ENCODE data around the gene EARS2. TPM values are rescaled to one million over a fixed set of nuclear protein-coding genes. Genes with fewer than 3 reads are reported as not detected.

The EARS2 gene
- polyA plus RNA-seq, 1 of the 3 experiments (the other 2 are of a cell fraction): 23.2 TPM

DNA sequence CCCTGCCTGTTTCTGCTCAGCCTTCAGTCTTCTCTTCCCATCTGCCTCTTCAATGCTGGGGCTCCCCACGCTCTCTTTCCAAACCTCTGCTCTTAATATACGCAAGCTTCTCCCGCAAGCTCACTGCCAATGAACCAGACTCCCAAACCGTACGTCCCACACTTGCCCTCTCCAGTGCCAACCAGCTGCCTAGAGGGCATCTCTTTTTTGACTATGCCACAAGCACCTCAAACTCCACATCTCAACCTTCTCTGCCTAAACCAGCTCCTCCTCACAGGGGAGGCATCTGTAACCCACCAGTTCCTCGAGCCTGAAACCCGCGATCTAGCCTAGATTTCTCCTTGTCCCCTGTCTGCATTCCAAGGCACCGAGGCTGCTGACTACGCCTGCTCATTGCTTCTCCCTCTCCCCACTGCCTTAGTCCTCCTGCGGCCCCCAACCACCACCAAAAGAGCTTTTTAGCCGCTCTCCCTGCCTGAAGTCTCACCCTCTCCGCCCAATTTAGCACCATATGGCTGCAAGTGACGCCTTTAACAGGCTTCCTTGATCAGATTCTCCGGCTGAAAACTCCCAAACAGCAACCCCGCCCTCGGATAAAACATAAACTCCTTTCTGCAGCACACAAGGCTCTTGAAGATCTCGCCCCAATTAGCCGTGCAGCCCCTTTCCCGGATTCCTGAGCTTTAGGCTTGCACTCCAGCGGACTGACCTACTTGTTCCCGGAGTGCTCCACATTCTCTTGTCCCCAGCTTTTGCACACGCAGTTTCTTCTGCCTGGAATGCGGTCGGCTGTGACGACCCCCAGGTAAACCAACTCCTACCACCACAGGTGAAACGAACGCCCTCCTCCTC is 48.3 kb downstream of the EARS2 start:
- CTCF ChIA-PET: interaction anchor here (0.9 to 1.5 kb wide), 4 partner anchors 9 to 170 kb away, joined by 3 to 4 read pairs (median 4); partner anchors contain the start of gene PLK1
- Histone ChIP-seq H3K9me2 (no peaks in the 10 kb centered on the region), H3K27me3 (ENCODE audit: insufficient read depth) (no peaks in the 10 kb centered on the region), H3F3A (replicated peaks; ENCODE audit: insufficient read depth) (peaks cover 17% of the 10 kb centered on the region), H4K20me1 (ENCODE audit: insufficient read depth) (peaks cover 54% of the 10 kb centered on the region), H2AFZ (ENCODE audit: low read depth) (0 out of 2 replicates have a peak overlapping the region, but pooled peaks have one; percentile 32), H3K36me3 (replicated peaks in 1 of 2; ENCODE audit: control insufficient read depth in 1 of 2, insufficient read depth in 2 of 2, low read length in 1 of 2) (no peaks in the 10 kb centered on the region), H3K9ac (peak overlapping the region; percentile 80), H3K27ac (ENCODE audit: low read depth in 2 of 2, low read length in 1 of 2) (no peak overlapping the region; a peak in 1 of 4 replicates), H3K79me2 (ENCODE audit: insufficient read depth) (peaks cover 59% of the 10 kb centered on the region), H3K9me3 (no peaks in the 10 kb centered on the region), H3K4me3 (ENCODE audit: low read depth in 2 of 2, low read length in 1 of 2) (peak overlapping the region; percentile 64 to 75), H3K4me1 (ENCODE audit: control insufficient read depth in 1 of 2, insufficient read depth in 2 of 2, low read depth in 1 of 2, low read length in 1 of 2) (peaks cover 14% of the 10 kb centered on the region in 2 experiments; a peak in 2 of 4 replicates), H3K4me2 (peak overlapping the region; percentile 99)
- no peak for DNase-seq
- WGBS (ENCODE audit: low lambda C conversion rate): 59% methylated on average over 28 of the region's 28 CpGs
- TF ChIP-seq, protein P1, sequence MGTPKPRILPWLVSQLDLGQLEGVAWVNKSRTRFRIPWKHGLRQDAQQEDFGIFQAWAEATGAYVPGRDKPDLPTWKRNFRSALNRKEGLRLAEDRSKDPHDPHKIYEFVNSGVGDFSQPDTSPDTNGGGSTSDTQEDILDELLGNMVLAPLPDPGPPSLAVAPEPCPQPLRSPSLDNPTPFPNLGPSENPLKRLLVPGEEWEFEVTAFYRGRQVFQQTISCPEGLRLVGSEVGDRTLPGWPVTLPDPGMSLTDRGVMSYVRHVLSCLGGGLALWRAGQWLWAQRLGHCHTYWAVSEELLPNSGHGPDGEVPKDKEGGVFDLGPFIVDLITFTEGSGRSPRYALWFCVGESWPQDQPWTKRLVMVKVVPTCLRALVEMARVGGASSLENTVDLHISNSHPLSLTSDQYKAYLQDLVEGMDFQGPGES (IDR thresholded peaks at IDR 0.05; ENCODE audit: low read depth, low read length): no peak
- TF ChIP-seq, protein P2, sequence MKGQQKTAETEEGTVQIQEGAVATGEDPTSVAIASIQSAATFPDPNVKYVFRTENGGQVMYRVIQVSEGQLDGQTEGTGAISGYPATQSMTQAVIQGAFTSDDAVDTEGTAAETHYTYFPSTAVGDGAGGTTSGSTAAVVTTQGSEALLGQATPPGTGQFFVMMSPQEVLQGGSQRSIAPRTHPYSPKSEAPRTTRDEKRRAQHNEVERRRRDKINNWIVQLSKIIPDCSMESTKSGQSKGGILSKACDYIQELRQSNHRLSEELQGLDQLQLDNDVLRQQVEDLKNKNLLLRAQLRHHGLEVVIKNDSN (IDR thresholded peaks at IDR 0.05; ENCODE audit: borderline replicate concordance, low read depth): no peak
- TF ChIP-seq, protein P3, sequence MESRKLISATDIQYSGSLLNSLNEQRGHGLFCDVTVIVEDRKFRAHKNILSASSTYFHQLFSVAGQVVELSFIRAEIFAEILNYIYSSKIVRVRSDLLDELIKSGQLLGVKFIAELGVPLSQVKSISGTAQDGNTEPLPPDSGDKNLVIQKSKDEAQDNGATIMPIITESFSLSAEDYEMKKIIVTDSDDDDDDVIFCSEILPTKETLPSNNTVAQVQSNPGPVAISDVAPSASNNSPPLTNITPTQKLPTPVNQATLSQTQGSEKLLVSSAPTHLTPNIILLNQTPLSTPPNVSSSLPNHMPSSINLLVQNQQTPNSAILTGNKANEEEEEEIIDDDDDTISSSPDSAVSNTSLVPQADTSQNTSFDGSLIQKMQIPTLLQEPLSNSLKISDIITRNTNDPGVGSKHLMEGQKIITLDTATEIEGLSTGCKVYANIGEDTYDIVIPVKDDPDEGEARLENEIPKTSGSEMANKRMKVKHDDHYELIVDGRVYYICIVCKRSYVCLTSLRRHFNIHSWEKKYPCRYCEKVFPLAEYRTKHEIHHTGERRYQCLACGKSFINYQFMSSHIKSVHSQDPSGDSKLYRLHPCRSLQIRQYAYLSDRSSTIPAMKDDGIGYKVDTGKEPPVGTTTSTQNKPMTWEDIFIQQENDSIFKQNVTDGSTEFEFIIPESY (IDR thresholded peaks at IDR 0.05; ENCODE audit: borderline replicate concordance, low read depth): no peak
- TF ChIP-seq, protein P4, sequence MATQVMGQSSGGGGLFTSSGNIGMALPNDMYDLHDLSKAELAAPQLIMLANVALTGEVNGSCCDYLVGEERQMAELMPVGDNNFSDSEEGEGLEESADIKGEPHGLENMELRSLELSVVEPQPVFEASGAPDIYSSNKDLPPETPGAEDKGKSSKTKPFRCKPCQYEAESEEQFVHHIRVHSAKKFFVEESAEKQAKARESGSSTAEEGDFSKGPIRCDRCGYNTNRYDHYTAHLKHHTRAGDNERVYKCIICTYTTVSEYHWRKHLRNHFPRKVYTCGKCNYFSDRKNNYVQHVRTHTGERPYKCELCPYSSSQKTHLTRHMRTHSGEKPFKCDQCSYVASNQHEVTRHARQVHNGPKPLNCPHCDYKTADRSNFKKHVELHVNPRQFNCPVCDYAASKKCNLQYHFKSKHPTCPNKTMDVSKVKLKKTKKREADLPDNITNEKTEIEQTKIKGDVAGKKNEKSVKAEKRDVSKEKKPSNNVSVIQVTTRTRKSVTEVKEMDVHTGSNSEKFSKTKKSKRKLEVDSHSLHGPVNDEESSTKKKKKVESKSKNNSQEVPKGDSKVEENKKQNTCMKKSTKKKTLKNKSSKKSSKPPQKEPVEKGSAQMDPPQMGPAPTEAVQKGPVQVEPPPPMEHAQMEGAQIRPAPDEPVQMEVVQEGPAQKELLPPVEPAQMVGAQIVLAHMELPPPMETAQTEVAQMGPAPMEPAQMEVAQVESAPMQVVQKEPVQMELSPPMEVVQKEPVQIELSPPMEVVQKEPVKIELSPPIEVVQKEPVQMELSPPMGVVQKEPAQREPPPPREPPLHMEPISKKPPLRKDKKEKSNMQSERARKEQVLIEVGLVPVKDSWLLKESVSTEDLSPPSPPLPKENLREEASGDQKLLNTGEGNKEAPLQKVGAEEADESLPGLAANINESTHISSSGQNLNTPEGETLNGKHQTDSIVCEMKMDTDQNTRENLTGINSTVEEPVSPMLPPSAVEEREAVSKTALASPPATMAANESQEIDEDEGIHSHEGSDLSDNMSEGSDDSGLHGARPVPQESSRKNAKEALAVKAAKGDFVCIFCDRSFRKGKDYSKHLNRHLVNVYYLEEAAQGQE (IDR thresholded peaks at IDR 0.05; ENCODE audit: low read depth, low read length): no peak
- no peak for TF ChIP-seq SMC3 (IDR thresholded peaks at IDR 0.05; ENCODE audit: low read depth, low read length)
- TF ChIP-seq EZH2phosphoT487 (IDR thresholded peaks at IDR 0.05; ENCODE audit: borderline replicate concordance, low read depth): no peak
- TF ChIP-seq, protein P5, sequence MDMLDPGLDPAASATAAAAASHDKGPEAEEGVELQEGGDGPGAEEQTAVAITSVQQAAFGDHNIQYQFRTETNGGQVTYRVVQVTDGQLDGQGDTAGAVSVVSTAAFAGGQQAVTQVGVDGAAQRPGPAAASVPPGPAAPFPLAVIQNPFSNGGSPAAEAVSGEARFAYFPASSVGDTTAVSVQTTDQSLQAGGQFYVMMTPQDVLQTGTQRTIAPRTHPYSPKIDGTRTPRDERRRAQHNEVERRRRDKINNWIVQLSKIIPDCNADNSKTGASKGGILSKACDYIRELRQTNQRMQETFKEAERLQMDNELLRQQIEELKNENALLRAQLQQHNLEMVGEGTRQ (IDR thresholded peaks at IDR 0.05; ENCODE audit: borderline replicate concordance, low read depth, low read length): no peak
- TF ChIP-seq POLR2AphosphoS5 (IDR thresholded peaks at IDR 0.05; ENCODE audit: low read depth, low read length): no peak
- TF ChIP-seq RCOR1 (IDR thresholded peaks at IDR 0.05; ENCODE audit: low read length): no peak
- TF ChIP-seq NRF1 (IDR thresholded peaks at IDR 0.05; ENCODE audit: low read depth, low read length): no peak
- no peak for TF ChIP-seq NFIC (IDR thresholded peaks at IDR 0.05; ENCODE audit: borderline replicate concordance)
- TF ChIP-seq EP300 (IDR thresholded peaks at IDR 0.05; ENCODE audit: borderline replicate concordance in 1 of 2, low read depth in 1 of 2, low read length in 1 of 2): no peak
- no peak for TF ChIP-seq GABPA (IDR thresholded peaks at IDR 0.05; ENCODE audit: low read depth)
- POLR2A ChIA-PET: interaction anchor here (0.6 to 1.1 kb wide), 2 partner anchors 9 to 41 kb away, joined by 3 read pairs; no protein-coding TSS in a partner anchor

All from SK-N-SH (cell line).